Effector memory CD8-positive, alpha-beta T cell (primary cell): Measurements from ENCODE around the gene CAMTA1.
A peak's percentile ranks its signal among the peaks of the same experiment; 100 is the strongest.

Experiments
- ATAC-seq: fragments of 150-1000 bp; cut with Tn5 transposase; replicated peaks from 2 replicates; pipeline ENCODE4 v1.10.0; 2021; ENCODE audit warnings: mild to moderate bottlenecking, moderate library complexity
- DNase-seq, 3 experiments: peaks; one replicate each; pipeline ENCODE4 v3.0.0; 2021
- H3K27ac Mint-ChIP-seq, 2 donors: one replicate each; pipeline ENCODE4 v1.8.0; 2022; ENCODE audit warnings: mild to moderate bottlenecking in 2 of 2, mixed read lengths in 2 of 2, moderate library complexity in 2 of 2
- H3K27me3 Mint-ChIP-seq, 2 donors: one replicate each; pipeline ENCODE4 v1.8.0; 2022; ENCODE audit warnings: mixed read lengths in 2 of 2
- H3K36me3 Mint-ChIP-seq: one replicate; pipeline ENCODE4 v1.8.0; 2022; ENCODE audit warnings: mild to moderate bottlenecking, moderate library complexity, mixed read lengths; ENCODE audit not compliant: insufficient read depth
- H3K4me1 Mint-ChIP-seq, 2 donors: one replicate each; pipeline ENCODE4 v1.8.0; 2022; ENCODE audit warnings: low read depth in 2 of 2, mixed read lengths in 2 of 2
- H3K4me3 Mint-ChIP-seq, 2 donors: one replicate each; pipeline ENCODE4 v1.8.0; 2022; ENCODE audit warnings: mild to moderate bottlenecking in 2 of 2, mixed read lengths in 2 of 2, moderate library complexity in 2 of 2
- H3K9me3 Mint-ChIP-seq, 2 donors: one replicate each; pipeline ENCODE4 v1.8.0; 2022; ENCODE audit warnings: mixed read lengths in 2 of 2

CAMTA1 gene

DNA sequence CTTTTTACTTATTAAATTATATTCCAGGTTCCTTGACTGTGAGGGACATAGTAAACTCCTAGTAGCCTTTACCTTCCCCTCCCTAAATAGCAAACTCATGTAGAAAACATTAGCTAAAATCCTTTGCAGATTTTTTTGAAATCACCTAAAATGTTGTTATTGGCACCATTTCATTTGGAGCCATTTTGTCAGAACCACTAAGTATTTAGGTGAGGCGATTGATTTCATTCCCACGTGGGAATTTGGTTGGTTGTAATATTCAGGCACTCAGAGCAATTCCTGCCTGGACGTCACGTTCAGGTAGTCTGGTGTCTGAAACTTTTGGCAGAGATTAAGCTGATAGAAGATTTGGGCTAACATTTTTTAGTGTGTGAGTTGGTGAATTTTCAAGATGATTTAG is 84.3 kb downstream of the CAMTA1 start:
- no peak overlapping the region for H3K27ac Mint-ChIP-seq
- peaks cover 25 to 45% of the 10 kb centered on the region in 2 donors for H3K4me1 Mint-ChIP-seq
- H3K4me3 Mint-ChIP-seq = no peak overlapping the region
- H3K27me3 Mint-ChIP-seq = no peaks in the 10 kb centered on the region
- no peaks in the 10 kb centered on the region for H3K9me3 Mint-ChIP-seq
- DNase-seq (no peak), ATAC-seq (no peak)
- H3K36me3 Mint-ChIP-seq = peaks cover 18% of the 10 kb centered on the region

DNA sequence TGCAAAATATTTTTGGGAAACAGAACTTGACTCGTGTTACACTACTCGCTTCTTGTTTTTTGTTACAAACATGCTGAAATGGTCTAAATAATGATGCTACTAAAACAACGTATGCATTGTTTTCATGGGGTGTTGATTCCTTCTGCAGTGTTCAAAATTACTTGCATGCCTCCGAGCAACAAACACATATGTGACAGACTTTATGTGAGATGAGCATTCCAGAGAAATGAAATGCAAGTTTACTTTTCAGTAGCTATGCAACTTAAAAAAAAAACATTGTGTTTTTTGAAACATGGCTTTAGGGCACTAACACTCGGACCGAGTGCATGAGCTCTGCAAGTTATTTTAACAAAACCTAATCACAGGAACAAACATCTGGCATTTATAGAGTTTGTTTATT is 84.8 kb downstream of the CAMTA1 start:
- H3K27me3 Mint-ChIP-seq = no peaks in the 10 kb centered on the region
- H3K4me3 Mint-ChIP-seq = no peak overlapping the region
- no peak overlapping the region for H3K27ac Mint-ChIP-seq
- no peak for DNase-seq
- peaks cover 20% of the 10 kb centered on the region for H3K36me3 Mint-ChIP-seq
- ATAC-seq = no peak
- H3K4me1 Mint-ChIP-seq = peaks cover 23 to 42% of the 10 kb centered on the region in 2 donors
- no peaks in the 10 kb centered on the region for H3K9me3 Mint-ChIP-seq

DNA sequence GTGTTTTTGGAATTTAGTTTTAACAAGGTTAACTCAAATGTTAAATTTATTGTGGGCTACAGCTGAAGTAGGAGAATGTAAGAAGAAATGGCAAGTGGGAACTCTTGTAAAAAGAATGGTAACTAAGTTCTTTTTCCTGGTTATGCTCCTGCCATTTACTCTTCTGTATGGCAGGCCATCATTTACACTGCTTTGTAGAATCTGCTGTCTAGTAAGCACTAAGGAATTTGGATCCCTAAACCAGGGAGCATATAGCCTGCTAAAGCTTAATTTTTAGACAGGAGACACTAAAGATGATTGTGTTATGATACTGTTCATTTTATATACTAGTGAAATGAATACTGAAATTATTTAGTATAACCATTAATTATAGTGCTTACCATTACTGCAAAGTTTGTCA is 85.3 kb downstream of the CAMTA1 start:
- no peaks in the 10 kb centered on the region for H3K9me3 Mint-ChIP-seq
- H3K4me1 Mint-ChIP-seq = peaks cover 23 to 38% of the 10 kb centered on the region in 2 donors
- H3K27ac Mint-ChIP-seq = no peak overlapping the region
- no peak for ATAC-seq
- DNase-seq = no peak
- no peaks in the 10 kb centered on the region for H3K27me3 Mint-ChIP-seq
- H3K4me3 Mint-ChIP-seq = no peak overlapping the region
- H3K36me3 Mint-ChIP-seq = peaks cover 20% of the 10 kb centered on the region

DNA sequence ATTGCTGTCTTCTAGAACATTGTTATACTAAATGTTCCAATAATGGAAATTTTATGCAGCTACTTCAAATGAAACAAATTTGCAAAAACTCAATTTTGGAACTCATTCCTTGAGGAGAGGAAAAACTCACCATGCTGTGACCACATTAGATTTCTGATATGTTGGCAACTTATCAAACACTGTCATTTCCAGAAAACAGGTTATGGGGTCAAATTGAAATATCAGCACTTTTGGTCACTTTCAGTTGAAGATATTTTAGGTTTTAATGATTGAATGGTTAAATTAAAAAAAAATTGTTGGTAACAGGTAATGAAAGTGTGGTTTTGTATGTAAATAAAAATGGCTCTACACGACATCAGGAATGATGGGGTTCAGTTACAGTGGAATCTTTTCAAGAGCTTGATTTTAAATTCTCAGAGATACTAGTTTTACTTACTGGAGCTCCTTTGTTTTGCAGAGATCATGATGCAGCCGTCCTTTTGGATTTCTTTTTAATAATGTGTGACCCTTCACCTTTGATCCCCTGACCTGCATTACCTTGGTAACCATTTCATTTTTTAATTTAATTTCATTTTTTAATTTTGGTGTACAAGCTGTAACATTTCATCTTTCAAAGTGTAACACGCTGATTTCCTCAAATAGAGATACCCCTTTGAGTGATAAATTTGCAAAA is 86.2 kb downstream of the CAMTA1 start:
- DNase-seq (no peak), ATAC-seq (no peak)
- no peaks in the 10 kb centered on the region for H3K9me3 Mint-ChIP-seq

DNA sequence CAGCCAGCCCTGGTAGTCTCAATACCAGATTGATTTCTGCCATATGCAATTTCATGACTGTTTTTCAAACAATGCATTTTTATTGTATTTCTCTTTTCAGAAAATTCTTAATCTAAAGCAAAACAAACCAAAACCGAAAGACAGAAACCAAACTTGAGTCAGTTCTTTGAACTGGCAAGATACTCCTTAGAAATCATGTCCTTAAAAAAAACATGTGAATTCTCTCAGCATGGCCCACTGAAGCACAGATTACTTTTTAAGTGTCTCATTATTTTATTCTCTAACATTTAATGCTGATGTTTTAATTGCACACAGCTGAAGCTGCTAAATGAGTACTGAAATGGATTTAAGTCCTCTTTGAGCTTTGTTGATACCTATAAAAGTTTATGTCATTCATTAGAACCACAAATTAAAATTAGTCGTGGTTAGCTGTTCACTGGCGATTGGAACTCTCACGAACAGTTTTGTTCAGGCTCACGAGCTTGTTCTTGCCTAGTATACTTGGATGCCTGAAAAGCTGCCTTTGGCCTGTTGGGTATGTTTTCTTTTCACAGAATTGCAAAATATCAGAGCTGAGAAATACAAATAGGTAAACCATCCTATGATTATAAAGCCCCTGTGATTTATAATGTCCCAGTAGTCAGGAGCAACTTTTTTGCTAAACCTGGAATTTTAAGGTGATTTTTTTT is 87.5 kb downstream of the CAMTA1 start:
- Mint-ChIP-seq H3K4me3 (no peak overlapping the region), H3K27me3 (no peaks in the 10 kb centered on the region), H3K27ac (no peak overlapping the region), H3K36me3 (peaks cover 12% of the 10 kb centered on the region), H3K4me1 (peaks cover 17 to 23% of the 10 kb centered on the region in 2 donors), H3K9me3 (no peaks in the 10 kb centered on the region)
- no peak for DNase-seq
- ATAC-seq = no peak

More for the DNA sequence above, 86.2 kb downstream of the CAMTA1 start:
- peaks cover 20% of the 10 kb centered on the region for H3K36me3 Mint-ChIP-seq
- H3K27me3 Mint-ChIP-seq = no peaks in the 10 kb centered on the region
- H3K27ac Mint-ChIP-seq = no peak overlapping the region
- H3K4me1 Mint-ChIP-seq = peaks cover 23 to 31% of the 10 kb centered on the region in 2 donors
- H3K4me3 Mint-ChIP-seq = no peak overlapping the region

DNA sequence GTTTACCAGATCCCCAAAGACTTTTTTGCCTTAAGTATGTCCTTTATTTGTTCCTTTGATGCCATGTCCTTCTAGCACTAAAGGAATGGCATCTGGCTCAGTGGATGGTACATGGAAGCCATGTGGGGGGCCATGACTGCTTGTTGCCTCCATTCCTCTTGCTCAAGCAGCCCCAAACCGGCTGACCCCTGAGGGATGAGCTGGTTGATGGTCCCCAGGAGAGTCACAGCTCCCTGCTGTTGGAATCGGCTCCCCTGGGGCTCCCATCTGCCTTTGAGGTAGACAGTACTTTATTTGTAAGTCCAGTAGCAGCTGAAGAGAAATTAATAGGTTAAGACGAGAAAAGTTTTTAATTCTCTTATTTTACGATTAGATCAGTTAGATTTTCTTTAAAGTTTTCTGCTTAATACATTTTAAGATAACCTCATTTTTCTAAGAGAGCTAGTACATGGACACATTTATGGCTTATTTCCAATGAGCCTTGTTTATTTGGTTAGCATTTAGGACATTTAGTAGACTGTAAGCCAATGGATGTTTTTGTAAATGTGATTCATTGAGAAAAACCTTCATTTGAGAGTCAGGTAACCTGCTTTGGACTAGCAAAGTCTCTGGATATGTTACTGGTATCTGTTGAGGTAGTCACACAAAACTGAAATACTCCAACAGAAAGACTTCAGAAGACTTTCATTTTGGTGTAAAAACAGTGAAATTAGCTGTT is 88.2 kb downstream of the CAMTA1 start:
- no peak overlapping the region for H3K4me3 Mint-ChIP-seq

DNA sequence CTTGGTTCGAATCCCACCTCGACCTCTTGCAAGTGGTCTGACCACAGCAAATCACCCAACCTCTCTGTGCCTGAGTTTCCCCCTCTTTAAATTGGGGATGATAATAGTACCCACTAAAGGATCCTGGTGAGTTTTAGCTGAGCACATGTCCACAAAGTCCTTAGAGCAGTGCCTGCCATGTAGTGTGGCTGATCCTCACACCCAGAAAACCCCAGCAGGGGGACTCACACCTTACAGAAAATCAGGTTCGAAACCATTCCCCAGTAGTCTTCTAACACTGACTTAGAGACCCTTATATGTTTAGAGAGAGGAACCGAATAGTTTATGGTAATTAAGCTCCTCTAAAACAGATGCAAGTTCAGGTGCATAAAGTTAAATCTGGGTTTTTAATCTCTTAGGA is 89.0 kb downstream of the CAMTA1 start:
- Mint-ChIP-seq H3K27me3 (no peaks in the 10 kb centered on the region), H3K9me3 (no peaks in the 10 kb centered on the region)
- no peak for ATAC-seq

More for the DNA sequence above, 88.2 kb downstream of the CAMTA1 start:
- DNase-seq (no peak), ATAC-seq (no peak)
- H3K27ac Mint-ChIP-seq = no peak overlapping the region
- H3K36me3 Mint-ChIP-seq = peaks cover 12% of the 10 kb centered on the region
- H3K9me3 Mint-ChIP-seq = no peaks in the 10 kb centered on the region
- H3K27me3 Mint-ChIP-seq = no peaks in the 10 kb centered on the region
- peaks cover 12 to 16% of the 10 kb centered on the region in 2 donors for H3K4me1 Mint-ChIP-seq

DNA sequence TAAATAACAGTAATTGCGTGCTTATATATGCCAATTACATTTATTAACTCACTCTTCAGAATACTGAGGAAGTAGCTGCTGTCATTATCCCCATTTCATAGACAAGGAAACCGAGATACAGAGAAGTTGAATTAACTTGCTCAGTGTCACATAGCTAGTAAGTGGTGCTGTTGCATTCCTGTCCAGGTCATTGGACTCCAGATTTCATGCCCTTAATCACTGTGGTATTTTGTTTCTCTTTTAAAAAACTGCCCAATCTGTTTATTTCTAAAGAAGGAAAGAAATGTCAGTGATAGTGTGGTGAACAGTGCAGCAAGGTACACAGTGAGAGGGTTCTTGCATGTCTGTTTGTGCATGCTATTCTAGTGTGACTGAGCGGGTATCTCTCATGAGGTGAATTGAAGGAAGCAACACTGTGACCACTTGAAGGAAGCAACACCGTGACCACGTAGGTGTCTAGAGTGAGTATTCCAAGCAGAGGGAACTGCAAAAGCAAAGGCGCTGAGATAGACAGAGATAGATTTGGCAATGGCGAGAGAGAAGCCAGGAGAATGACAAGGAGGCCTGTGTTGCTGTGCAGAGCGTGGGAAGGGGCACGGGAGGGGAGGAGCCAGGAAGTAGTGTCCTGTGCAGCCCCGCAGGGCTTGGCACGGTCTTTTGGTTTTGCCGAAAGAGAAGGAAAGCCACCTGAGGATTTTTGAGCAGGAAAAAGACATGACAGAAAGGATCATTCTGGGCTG is 95.9 kb downstream of the CAMTA1 start:
- Mint-ChIP-seq H3K4me1 (peaks cover 0 to 7% of the 10 kb centered on the region in 2 donors), H3K27me3 (no peaks in the 10 kb centered on the region), H3K4me3 (no peak overlapping the region), H3K27ac (no peak overlapping the region), H3K36me3 (no peaks in the 10 kb centered on the region), H3K9me3 (no peaks in the 10 kb centered on the region)
- DNase-seq (no peak), ATAC-seq (no peak)

More for the DNA sequence above, 89.0 kb downstream of the CAMTA1 start:
- Mint-ChIP-seq H3K27ac (no peak overlapping the region), H3K4me3 (no peak overlapping the region), H3K4me1 (peaks cover 6 to 10% of the 10 kb centered on the region in 2 donors), H3K36me3 (peaks cover 12% of the 10 kb centered on the region)
- DNase-seq = no peak

DNA sequence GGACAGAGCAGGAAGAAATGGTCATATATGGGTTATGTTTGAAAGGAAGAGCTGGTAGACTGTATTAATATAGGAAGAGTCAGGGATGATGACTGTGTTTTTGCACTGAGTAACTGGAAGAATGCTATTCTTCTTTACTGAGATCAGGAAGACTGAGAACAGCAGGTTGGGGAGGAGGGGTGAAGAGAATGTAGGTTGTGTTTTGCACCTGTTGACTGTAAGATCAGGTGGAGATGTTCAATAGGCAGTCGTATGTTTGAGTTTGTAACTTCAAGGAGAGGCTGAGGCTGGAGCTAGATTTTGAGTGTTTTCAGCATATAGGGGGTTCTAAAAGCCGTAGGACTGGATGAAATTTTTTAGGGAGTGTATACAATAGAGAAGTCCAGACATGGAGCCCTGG is 97.2 kb downstream of the CAMTA1 start:
- H3K4me1 Mint-ChIP-seq = peaks cover 0 to 7% of the 10 kb centered on the region in 2 donors
- no peaks in the 10 kb centered on the region for H3K36me3 Mint-ChIP-seq
- H3K4me3 Mint-ChIP-seq = no peak overlapping the region
- ATAC-seq (no peak), DNase-seq (no peak)
- no peak overlapping the region for H3K27ac Mint-ChIP-seq
- no peaks in the 10 kb centered on the region for H3K27me3 Mint-ChIP-seq
- no peaks in the 10 kb centered on the region for H3K9me3 Mint-ChIP-seq

DNA sequence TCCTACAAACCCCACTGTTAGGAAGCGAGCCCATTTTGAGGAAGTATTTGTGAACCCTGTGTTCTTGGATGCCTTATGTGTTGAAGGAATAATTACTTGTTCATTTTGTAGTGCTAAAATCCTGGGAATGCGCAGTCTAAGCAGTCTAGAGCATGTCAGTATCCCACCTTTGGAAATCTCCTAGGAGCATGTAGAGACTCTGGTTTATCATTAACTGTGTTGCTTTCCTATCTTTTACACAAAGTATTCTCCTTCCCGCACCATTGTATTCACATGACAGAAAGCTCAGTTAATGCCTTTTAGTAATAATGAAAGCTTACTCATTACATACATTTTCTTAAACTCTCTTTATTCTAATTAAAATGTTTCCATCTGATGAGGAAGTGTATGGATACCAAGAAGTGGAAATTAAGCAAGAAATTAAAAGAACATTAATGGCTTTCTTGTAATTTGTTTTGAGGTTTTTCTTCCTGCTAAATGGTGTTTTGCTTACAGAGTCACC is 99.4 kb downstream of the CAMTA1 start:
- ATAC-seq = no peak
- no peaks in the 10 kb centered on the region for H3K27me3 Mint-ChIP-seq
- no peaks in the 10 kb centered on the region for H3K9me3 Mint-ChIP-seq
- DNase-seq = no peak
- peaks cover 3 to 7% of the 10 kb centered on the region in 2 donors for H3K4me1 Mint-ChIP-seq
- H3K4me3 Mint-ChIP-seq = no peak overlapping the region
- peaks cover under 1% of the 10 kb centered on the region for H3K36me3 Mint-ChIP-seq
- peak overlapping the region in 1 of 2 donors; percentile 24 for H3K27ac Mint-ChIP-seq

DNA sequence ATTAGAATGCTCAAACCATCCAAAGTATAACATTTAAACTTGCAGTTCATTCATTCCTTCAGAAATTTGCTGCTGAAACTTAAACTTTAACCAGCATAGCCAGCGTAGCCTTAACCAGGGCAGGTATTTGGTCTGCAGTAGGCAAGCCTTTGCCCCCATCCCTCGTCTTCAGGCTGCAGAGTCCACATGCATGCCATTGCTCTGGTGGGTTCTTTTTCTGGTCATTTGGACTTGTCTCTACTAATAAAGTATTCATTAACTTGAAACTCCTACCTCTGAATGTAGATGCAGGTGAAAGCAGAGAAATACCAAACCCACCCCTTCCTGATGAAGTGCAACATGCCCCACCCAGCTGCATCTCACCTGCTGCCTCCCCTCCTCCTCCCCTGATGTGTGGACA is 100.2 kb downstream of the CAMTA1 start:
- Mint-ChIP-seq H3K4me1 (peaks cover 3 to 7% of the 10 kb centered on the region in 2 donors), H3K9me3 (no peaks in the 10 kb centered on the region), H3K4me3 (no peak overlapping the region), H3K36me3 (peaks cover 3% of the 10 kb centered on the region), H3K27me3 (no peaks in the 10 kb centered on the region), H3K27ac (peak overlapping the region in 1 of 2 donors; percentile 67)
- no peak for ATAC-seq
- DNase-seq = no peak

DNA sequence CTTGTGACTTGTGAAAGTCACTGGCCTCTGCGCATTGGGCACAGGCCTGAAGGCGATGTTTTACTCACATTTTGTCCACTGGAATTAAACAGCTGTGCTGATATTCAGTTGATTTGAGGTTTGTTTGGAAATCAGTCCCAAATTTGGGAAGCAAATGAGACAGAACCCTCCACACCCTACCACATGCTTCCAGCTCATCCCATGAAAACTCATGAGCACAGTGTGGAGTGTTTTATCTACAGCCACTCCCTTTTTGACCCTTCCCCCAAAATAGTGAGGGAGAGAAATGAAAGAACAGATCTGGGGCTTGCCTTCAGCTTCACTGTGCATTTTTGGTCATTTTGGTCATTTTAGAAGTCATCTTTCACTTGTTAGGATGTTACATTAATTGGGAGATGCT is 101.3 kb downstream of the CAMTA1 start:
- Mint-ChIP-seq H3K36me3 (peaks cover 3% of the 10 kb centered on the region), H3K4me1 (peaks cover 3% of the 10 kb centered on the region in 2 donors)

DNA sequence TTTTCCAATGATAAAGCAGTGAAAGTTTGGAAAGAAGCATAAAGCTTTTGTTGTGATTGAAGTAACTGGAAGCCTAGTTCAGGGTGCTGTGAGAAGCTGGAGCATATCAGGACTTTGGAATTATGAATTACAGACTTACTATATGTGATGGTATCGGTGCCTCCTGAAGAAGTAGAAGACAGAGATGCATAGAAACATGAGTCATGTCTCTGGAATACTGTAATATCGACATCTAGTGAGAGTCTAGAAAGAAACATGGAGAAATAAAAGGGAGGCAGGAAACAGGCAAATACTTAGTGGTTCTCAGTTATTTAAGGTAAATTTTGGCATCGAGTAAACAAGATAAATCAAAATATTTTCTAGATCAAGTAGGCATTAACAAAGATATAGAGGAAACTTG is 103.0 kb downstream of the CAMTA1 start:
- Mint-ChIP-seq H3K27me3 (no peaks in the 10 kb centered on the region), H3K4me1 (peaks cover 3% of the 10 kb centered on the region in 2 donors), H3K36me3 (peaks cover 3% of the 10 kb centered on the region), H3K4me3 (no peak overlapping the region), H3K27ac (peak overlapping the region; percentile 42 to 47), H3K9me3 (no peaks in the 10 kb centered on the region)
- ATAC-seq (no peak), DNase-seq (no peak)

More for the DNA sequence above, 101.3 kb downstream of the CAMTA1 start:
- DNase-seq = no peak
- no peaks in the 10 kb centered on the region for H3K27me3 Mint-ChIP-seq
- H3K4me3 Mint-ChIP-seq = no peak overlapping the region
- ATAC-seq = no peak
- no peaks in the 10 kb centered on the region for H3K9me3 Mint-ChIP-seq
- H3K27ac Mint-ChIP-seq = no peak overlapping the region
